Measurements from ENCODE around the gene ASXL1. TPM values are rescaled to one million over a fixed set of nuclear protein-coding genes. Genes with fewer than 3 reads are reported as not detected.

Gene ASXL1
- total RNA-seq, 1 donor from 2014 or later = 71.9 TPM

GRCh38 chr20:32391003-32391402 lies 32.9 kb downstream of the ASXL1 start:
- Histone ChIP-seq H3K36me3 (peaks cover 14% of the 10 kb centered on the region), H3K9me3 (peaks cover 4% of the 10 kb centered on the region), H3K4me3 (no peak overlapping the region), H3K27ac (no peak overlapping the region), H3K27me3 (ENCODE audit: low read depth) (no peaks in the 10 kb centered on the region), H3K4me1 (peaks cover 12% of the 10 kb centered on the region)
- TF ChIP-seq CTCF (IDR thresholded peaks at IDR 0.05) = no peak
- ATAC-seq = no peak
- intact Hi-C loops (cut with DNase I) = no loop called here
- no peak for DNase-seq

- TF ChIP-seq CTCF (IDR thresholded peaks at IDR 0.05) = no peak
- Histone ChIP-seq H3K4me1 (peaks cover 9% of the 10 kb centered on the region), H3K4me3 (no peak overlapping the region), H3K36me3 (peaks cover 18% of the 10 kb centered on the region), H3K27ac (no peak overlapping the region), H3K9me3 (peaks cover 4% of the 10 kb centered on the region), H3K27me3 (ENCODE audit: low read depth) (no peaks in the 10 kb centered on the region)
- ATAC-seq = no peak
- intact Hi-C loops (cut with DNase I) = no loop called here
- no peak for DNase-seq
Measured at GRCh38 chr20:32395066-32395465, 36.9 kb downstream of the ASXL1 start.

GRCh38 chr20:32396646-32397160 lies 38.6 kb downstream of the ASXL1 start:
- Histone ChIP-seq H3K4me1 (peaks cover 19% of the 10 kb centered on the region), H3K27ac (no peak overlapping the region), H3K27me3 (ENCODE audit: low read depth) (no peaks in the 10 kb centered on the region), H3K9me3 (peaks cover 4% of the 10 kb centered on the region), H3K4me3 (no peak overlapping the region), H3K36me3 (peaks cover 8% of the 10 kb centered on the region)
- DNase-seq = no peak
- TF ChIP-seq CTCF (IDR thresholded peaks at IDR 0.05) = no peak
- intact Hi-C loops (cut with DNase I) = no loop called here
- ATAC-seq = no peak

GRCh38 chr20:32397567-32398084 lies 39.5 kb downstream of the ASXL1 start:
- DNase-seq = no peak
- Histone ChIP-seq H3K27me3 (ENCODE audit: low read depth) (no peaks in the 10 kb centered on the region), H3K4me1 (peaks cover 19% of the 10 kb centered on the region), H3K36me3 (peaks cover 11% of the 10 kb centered on the region), H3K9me3 (peaks cover 4% of the 10 kb centered on the region), H3K4me3 (no peak overlapping the region), H3K27ac (no peak overlapping the region)
- intact Hi-C loops (cut with DNase I) = no loop called here
- no peak for TF ChIP-seq CTCF (IDR thresholded peaks at IDR 0.05)
- no peak for ATAC-seq

DNA sequence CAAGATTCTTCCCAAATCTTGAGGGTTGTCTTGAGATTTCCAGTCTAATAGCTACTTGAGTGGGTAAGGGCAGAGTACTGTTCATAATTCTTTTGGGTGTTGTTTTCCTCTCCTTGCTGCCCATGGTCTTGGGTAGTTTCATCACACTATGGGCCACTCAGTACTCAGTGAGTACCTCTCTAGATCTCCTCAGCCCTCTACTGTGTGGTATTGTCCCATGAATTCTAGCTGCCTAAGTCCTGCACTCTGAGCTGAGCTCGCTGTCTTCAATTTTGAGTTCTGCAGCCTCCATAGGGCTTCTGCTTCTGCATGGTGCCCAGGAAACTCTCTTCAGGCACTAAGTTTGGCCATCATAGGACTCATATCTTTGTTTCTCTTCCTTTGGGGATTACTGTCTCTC lies 42.3 kb downstream of the ASXL1 start:
- no peak overlapping the region for H3K27ac ChIP-seq
- H3K4me3 ChIP-seq = no peak overlapping the region
- peaks cover 11% of the 10 kb centered on the region for H3K36me3 ChIP-seq
- no peaks in the 10 kb centered on the region for H3K9me3 ChIP-seq
- DNase-seq (no peak), ATAC-seq (peak in 1 of 2 donors; percentile 45)
- peaks cover 19% of the 10 kb centered on the region for H3K4me1 ChIP-seq
- H3K27me3 ChIP-seq (ENCODE audit: low read depth) = no peaks in the 10 kb centered on the region
- intact Hi-C loops (cut with DNase I) = no loop called here
- TF ChIP-seq CTCF (IDR thresholded peaks at IDR 0.05) = no peak
